PC-3 (cell line): Measurements from ENCODE around the gene PLG. TPM values are rescaled to one million over a fixed set of nuclear protein-coding genes. Genes with fewer than 3 reads are reported as not detected.

Experiments used
- ATAC-seq: fragments of 200-7000 bp; cut with Tn5 transposase; 2 replicates; pipeline ENCODE4 v1.9.1; 2020; ENCODE audit warnings: mild to moderate bottlenecking, moderate library complexity
- BruUV-seq: library from RNA; stranded (reverse); fragments of 400-500 nt; replicated peaks from 2 replicates; lab custom pipeline; 2021; lab: Mats Ljungman, UMichigan
- CTCF ChIA-PET: fragments of 300-600 bp; sonication (Branson Sonifier 250); formaldehyde crosslinking; loops from one replicate; lab custom pipeline; 2022; ENCODE audit warnings: antibody characterized with exemption; lab: Charles Lee
- POLR2A ChIA-PET: fragments of 300-600 bp; sonication (Branson Sonifier 250); formaldehyde crosslinking; loops from one replicate; lab custom pipeline; 2022; ENCODE audit warnings: antibody characterized with exemption; ENCODE audit not compliant: unreplicated experiment; lab: Charles Lee
- DNase-seq: peaks from one replicate; pipeline ENCODE4 v3.0.0-alpha.2; 2015
- H2AFZ ChIP-seq: fragments of 300-600 bp; sonication (generic); 2 replicates; pipeline ENCODE4 v1.6.0; 2016; ENCODE audit warnings: antibody characterized with exemption, low read length
- H3F3A ChIP-seq: fragments of 300-600 bp; sonication (generic); one replicate; pipeline ENCODE4 v1.6.0; 2017; ENCODE audit warnings: antibody characterized with exemption, low read length, control low read depth, mild to moderate bottlenecking; ENCODE audit not compliant: unreplicated experiment
- H3K27ac ChIP-seq: fragments of 300-600 bp; sonication (generic); 2 replicates; pipeline ENCODE4 v1.5.1; 2016; ENCODE audit warnings: mild to moderate bottlenecking, low read length
- H3K27me3 ChIP-seq: fragments of 300-600 bp; sonication (generic); 2 replicates; pipeline ENCODE4 v1.6.1; 2016; ENCODE audit warnings: low read length, mixed read lengths
- H3K36me3 ChIP-seq: fragments of 300-600 bp; sonication (generic); 2 replicates; pipeline ENCODE4 v1.6.1; 2016; ENCODE audit warnings: low read depth, mixed run types, low read length, mixed read lengths
- H3K4me1 ChIP-seq: fragments of 300-600 bp; sonication (generic); 2 replicates; pipeline ENCODE4 v1.5.1; 2016; ENCODE audit warnings: low read length; ENCODE audit not compliant: insufficient read depth
- H3K4me2 ChIP-seq: fragments of 300-600 bp; sonication (generic); 2 replicates; pipeline ENCODE4 v1.6.0; 2016; ENCODE audit warnings: low read length
- H3K4me3 ChIP-seq: fragments of 300-600 bp; sonication (generic); 2 replicates; pipeline ENCODE4 v1.5.1; 2016; ENCODE audit warnings: mild to moderate bottlenecking, low read length, mixed read lengths
- H3K79me2 ChIP-seq: fragments of 300-600 bp; sonication (generic); 2 replicates; pipeline ENCODE4 v1.6.1; 2017; ENCODE audit warnings: low read length, mixed read lengths
- H3K9ac ChIP-seq: fragments of 300-600 bp; sonication (generic); 2 replicates; pipeline ENCODE4 v1.6.0; 2016; ENCODE audit warnings: mild to moderate bottlenecking, low read length
- H3K9me2 ChIP-seq: fragments of 300-600 bp; sonication (generic); replicated peaks from 2 replicates; pipeline ENCODE4 v1.6.1; 2016; ENCODE audit warnings: mixed run types, low read length, mixed read lengths
- H3K9me3 ChIP-seq: fragments of 300-600 bp; sonication (generic); 2 replicates; pipeline ENCODE4 v1.6.1; 2016; ENCODE audit warnings: low read length, mixed read lengths
- H4K20me1 ChIP-seq: fragments of 300-600 bp; sonication (generic); 2 replicates; pipeline ENCODE4 v1.6.1; 2016; ENCODE audit warnings: low read length, mixed read lengths
- EZH2 ChIP-seq: fragments of 300-600 bp; sonication (generic); IDR thresholded peaks from one replicate; pipeline ENCODE4 v1.6.1; 2017; ENCODE audit warnings: antibody characterized with exemption, mild to moderate bottlenecking, low read length; ENCODE audit not compliant: unreplicated experiment
- EZH2phosphoT487 ChIP-seq: fragments of 300-600 bp; sonication (generic); IDR thresholded peaks from 2 replicates; pipeline ENCODE4 v1.6.1; 2018; ENCODE audit warnings: mild to moderate bottlenecking, antibody characterized with exemption, low read length, borderline replicate concordance
- intact Hi-C: fragments of 100-400 bp; cut with micrococcal nuclease; formaldehyde crosslinking; loops from 2 replicates; pipeline ENCODE4 v1.9.0; 2023
- total RNA-seq: library from RNA; depleted of rRNA; stranded (reverse); fragments of >200 nt; gene quantifications from 2 replicates; pipeline ENCODE4 v1.2.3, GENCODE V29; 2014
- TF ChIP-seq, protein P1 (sequence below): fragments of 300-600 bp; sonication (generic); conservative IDR thresholded peaks from 2 replicates; pipeline ENCODE4 v1.5.1; 2017; ENCODE audit warnings: antibody characterized with exemption, low read depth, mild to moderate bottlenecking, low read length

Gene PLG
- total RNA-seq, 1 experiment from 2014 or later = not detected

DNA sequence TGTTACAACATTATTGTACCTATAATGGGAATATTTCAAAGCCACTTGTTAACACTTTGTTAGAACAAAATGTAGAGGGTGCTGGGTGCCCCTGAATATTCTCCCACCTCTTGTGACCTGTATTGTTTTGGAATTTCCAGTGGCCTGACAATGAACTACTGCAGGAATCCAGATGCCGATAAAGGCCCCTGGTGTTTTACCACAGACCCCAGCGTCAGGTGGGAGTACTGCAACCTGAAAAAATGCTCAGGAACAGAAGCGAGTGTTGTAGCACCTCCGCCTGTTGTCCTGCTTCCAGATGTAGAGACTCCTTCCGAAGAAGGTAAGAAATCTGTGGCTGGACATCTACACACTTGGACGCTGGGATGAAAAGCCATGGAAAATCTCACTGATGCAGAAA lies 28.9 kb downstream of the PLG start:
- Histone ChIP-seq H3F3A (no peaks in the 10 kb centered on the region), H3K27ac (no peak overlapping the region), H3K4me1 (no peaks in the 10 kb centered on the region), H3K9me2 (no peaks in the 10 kb centered on the region), H3K4me2 (no peak overlapping the region), H3K4me3 (no peak overlapping the region), H3K9me3 (no peaks in the 10 kb centered on the region), H4K20me1 (no peaks in the 10 kb centered on the region), H3K36me3 (no peaks in the 10 kb centered on the region), H3K27me3 (no peaks in the 10 kb centered on the region), H3K79me2 (no peaks in the 10 kb centered on the region), H2AFZ (no peak overlapping the region), H3K9ac (no peak overlapping the region)
- intact Hi-C loops = no loop called here
- DNase-seq (peak; percentile 25), ATAC-seq (no peak)
- BruUV-seq = no TSS peak
- TF ChIP-seq, protein P1, sequence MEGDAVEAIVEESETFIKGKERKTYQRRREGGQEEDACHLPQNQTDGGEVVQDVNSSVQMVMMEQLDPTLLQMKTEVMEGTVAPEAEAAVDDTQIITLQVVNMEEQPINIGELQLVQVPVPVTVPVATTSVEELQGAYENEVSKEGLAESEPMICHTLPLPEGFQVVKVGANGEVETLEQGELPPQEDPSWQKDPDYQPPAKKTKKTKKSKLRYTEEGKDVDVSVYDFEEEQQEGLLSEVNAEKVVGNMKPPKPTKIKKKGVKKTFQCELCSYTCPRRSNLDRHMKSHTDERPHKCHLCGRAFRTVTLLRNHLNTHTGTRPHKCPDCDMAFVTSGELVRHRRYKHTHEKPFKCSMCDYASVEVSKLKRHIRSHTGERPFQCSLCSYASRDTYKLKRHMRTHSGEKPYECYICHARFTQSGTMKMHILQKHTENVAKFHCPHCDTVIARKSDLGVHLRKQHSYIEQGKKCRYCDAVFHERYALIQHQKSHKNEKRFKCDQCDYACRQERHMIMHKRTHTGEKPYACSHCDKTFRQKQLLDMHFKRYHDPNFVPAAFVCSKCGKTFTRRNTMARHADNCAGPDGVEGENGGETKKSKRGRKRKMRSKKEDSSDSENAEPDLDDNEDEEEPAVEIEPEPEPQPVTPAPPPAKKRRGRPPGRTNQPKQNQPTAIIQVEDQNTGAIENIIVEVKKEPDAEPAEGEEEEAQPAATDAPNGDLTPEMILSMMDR = peak; percentile 32; the same call in 1 of the 2 replicates
- TF ChIP-seq EZH2phosphoT487 = no peak
- POLR2A ChIA-PET = no interaction called here
- CTCF ChIA-PET = no interaction called here

DNA sequence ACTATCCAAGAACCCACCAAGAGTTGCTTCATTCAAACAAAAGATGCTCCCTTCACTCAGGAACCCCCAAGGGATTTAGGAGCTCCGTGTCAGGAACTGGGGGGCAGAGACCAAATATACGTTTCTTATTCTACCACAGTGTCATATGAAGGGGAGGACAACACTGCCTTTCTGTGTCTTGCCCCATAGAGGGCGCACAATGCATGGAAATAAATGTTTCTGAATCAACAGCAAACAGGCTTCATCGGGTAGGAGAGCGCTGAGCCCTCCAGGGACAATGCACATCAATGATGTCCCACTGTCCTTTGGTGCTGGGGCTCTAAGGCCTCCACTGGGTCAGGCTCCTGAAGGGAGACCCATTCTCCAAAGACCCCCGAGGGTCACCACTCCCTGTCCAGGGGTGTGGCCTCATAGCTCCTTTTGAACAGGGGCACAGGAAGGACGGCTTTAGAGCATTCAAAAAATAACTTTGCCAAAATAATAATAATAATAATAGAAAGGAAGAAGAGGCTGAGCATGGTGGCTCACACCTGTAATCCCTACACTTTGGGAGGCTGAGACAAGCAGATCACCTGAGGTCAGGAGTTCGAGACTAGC lies 31.1 kb downstream of the PLG start:
- intact Hi-C loops = loop anchor here (1.0 to 2.0 kb wide), 3 partner anchors 198 to 641 kb away; no protein-coding TSS in a partner anchor
- ChIA-PET POLR2A (no interaction called here), CTCF (no interaction called here)
- Histone ChIP-seq H3K4me3 (no peak overlapping the region), H3F3A (no peaks in the 10 kb centered on the region), H3K4me1 (peaks cover 6% of the 10 kb centered on the region; the same call in 1 of the 2 replicates), H2AFZ (peak overlapping the region; percentile 55; the same call in 1 of the 2 replicates), H3K9me3 (no peaks in the 10 kb centered on the region), H3K9me2 (no peaks in the 10 kb centered on the region), H3K27ac (no peak overlapping the region), H4K20me1 (no peaks in the 10 kb centered on the region), H3K79me2 (no peaks in the 10 kb centered on the region), H3K36me3 (no peaks in the 10 kb centered on the region), H3K4me2 (no peak overlapping the region), H3K27me3 (no peaks in the 10 kb centered on the region), H3K9ac (no peak overlapping the region)
- ATAC-seq (peak; percentile 77), DNase-seq (peak; percentile 68)
- TF ChIP-seq, protein P1 = peak; percentile 76
- TF ChIP-seq EZH2phosphoT487 = no peak
- BruUV-seq = no TSS peak

DNA sequence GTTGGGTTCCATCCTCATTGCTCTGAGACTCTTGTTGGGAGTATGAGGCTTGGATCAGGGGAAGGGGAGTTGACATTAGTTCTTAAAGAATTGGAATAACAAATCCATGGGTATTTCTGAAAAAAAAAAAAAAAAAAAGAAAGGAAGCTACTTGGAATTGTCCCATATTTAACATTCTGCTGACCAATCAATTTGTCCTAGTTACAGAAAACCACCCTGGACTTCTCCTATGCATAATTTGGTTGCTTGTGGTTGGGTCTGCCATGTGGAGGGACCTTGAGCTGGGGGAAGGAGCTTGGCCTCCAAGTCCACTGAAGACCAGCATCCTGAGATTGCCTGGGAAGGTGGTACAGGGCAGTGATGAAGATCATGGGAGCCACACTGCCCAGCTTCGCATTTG lies 32.6 kb downstream of the PLG start:
- no peak overlapping the region for H3K4me2 ChIP-seq
- ATAC-seq (no peak), DNase-seq (no peak)
- intact Hi-C loops = no loop called here
- CTCF ChIA-PET = interaction anchor here (0.6 kb wide), 1 partner anchor 75 kb away, joined by 5 read pairs; no protein-coding TSS in a partner anchor
- no peak overlapping the region for H3K27ac ChIP-seq
- H2AFZ ChIP-seq = no peak overlapping the region
- H3K9me3 ChIP-seq = no peaks in the 10 kb centered on the region
- H3K79me2 ChIP-seq = no peaks in the 10 kb centered on the region
- H3K9me2 ChIP-seq = no peaks in the 10 kb centered on the region
- no peaks in the 10 kb centered on the region for H3F3A ChIP-seq
- BruUV-seq = no TSS peak
- H3K27me3 ChIP-seq = no peaks in the 10 kb centered on the region
- H3K9ac ChIP-seq = no peak overlapping the region
- TF ChIP-seq EZH2phosphoT487 = no peak
- TF ChIP-seq, protein P1 = no peak
- no peak for TF ChIP-seq EZH2
- no peaks in the 10 kb centered on the region for H4K20me1 ChIP-seq
- H3K36me3 ChIP-seq = no peaks in the 10 kb centered on the region
- H3K4me1 ChIP-seq = peaks cover 8% of the 10 kb centered on the region; the same call in 1 of the 2 replicates
- H3K4me3 ChIP-seq = no peak overlapping the region
- POLR2A ChIA-PET = no interaction called here
